HepG2 (cell line): ENCODE data around the gene GFOD1. TPM values are rescaled to one million over a fixed set of nuclear protein-coding genes. Genes with fewer than 3 reads are reported as not detected.

ENCODE experiments used
- ATAC-seq: fragments of 200-7000 bp; cut with Tn5 transposase; 3 replicates; pipeline ENCODE4 v1.9.1; 2020; ENCODE audit warnings: mild to moderate bottlenecking, moderate library complexity
- BruUV-seq: library from RNA; stranded (reverse); fragments of 400-500 nt; replicated peaks from 2 replicates; lab custom pipeline; 2021; lab: Mats Ljungman, UMichigan
- CTCF ChIA-PET: fragments of 300-600 bp; formaldehyde crosslinking; extraction: SDS; loops from one replicate; lab custom pipeline; 2021; ENCODE audit warnings: low total read pairs, inconsistent platforms, low intra/inter-chr PET ratio; lab: Yijun Ruan, JAX
- POLR2A ChIA-PET: fragments of 350-600 bp; sonication (Branson Sonifier 250); formaldehyde crosslinking; loops from one replicate; lab custom pipeline; 2020; ENCODE audit warnings: antibody characterized with exemption, inconsistent platforms; lab: Yijun Ruan, JAX
- DNase-seq: peaks from one replicate; pipeline ENCODE4 v3.0.0-alpha.2; 2015; ENCODE audit warnings: low spot score
- FAIRE-seq: peaks from 3 replicates; lab custom pipeline; 2011; peaks lifted over from hg19 to GRCh38; lab: Jason Lieb, UNC
- H2AFZ ChIP-seq: one replicate; pipeline ENCODE4 v1.6.1; 2011; ENCODE audit warnings: low read length, inconsistent platforms
- H3K27ac ChIP-seq: fragments of 300-600 bp; 3 replicates; pipeline ENCODE4 v1.8.0; 2011; ENCODE audit warnings: mixed run types, mild to moderate bottlenecking, mixed read lengths, low read length, inconsistent platforms; ENCODE audit not compliant: insufficient read depth; ENCODE audit errors: extremely low read length
- H3K27me3 ChIP-seq, 2 experiments: fragments of 200-600 bp in 1 of 2; 2 replicates in 1 of 2; 3 replicates in 1 of 2; pipeline versions ENCODE4 v1.6.0 to v1.8.0; 2011; ENCODE audit warnings: low read length in 2 of 2, mild to moderate bottlenecking in 2 of 2, moderate library complexity in 2 of 2, inconsistent platforms in 1 of 2; ENCODE audit not compliant: insufficient read depth in 2 of 2, control insufficient read depth in 1 of 2
- H3K36me3 ChIP-seq, 2 experiments: fragments of 200-600 bp in 1 of 2; replicated peaks in 1 of 2; 2 replicates in 1 of 2; 3 replicates in 1 of 2; pipeline versions ENCODE4 v1.5.1 to v1.8.0; 2011; ENCODE audit warnings: low read length in 2 of 2, inconsistent platforms in 1 of 2; ENCODE audit not compliant: insufficient read depth in 2 of 2, control insufficient read depth in 1 of 2
- H3K4me1 ChIP-seq: 2 replicates; pipeline ENCODE4 v1.5.1; 2012; ENCODE audit warnings: low read length, inconsistent platforms; ENCODE audit not compliant: insufficient read depth
- H3K4me2 ChIP-seq: 2 replicates; pipeline ENCODE4 v1.6.0; 2011; ENCODE audit warnings: low read depth, low read length, inconsistent platforms
- H3K4me3 ChIP-seq, 3 experiments: fragments of 200-600 bp in 1 of 3; sonication (generic), shearing (Covaris generic) in 1 of 3; replicated peaks in 1 of 3; 2 replicates each; pipeline ENCODE4 v1.5.1; 2011 to 2016; ENCODE audit warnings: low read length in 3 of 3, inconsistent platforms in 2 of 3, low read depth in 2 of 3, mild to moderate bottlenecking in 2 of 3, control low read depth in 1 of 3, mixed read lengths in 1 of 3; ENCODE audit not compliant: insufficient read depth in 1 of 3
- H3K79me2 ChIP-seq: one replicate; pipeline ENCODE4 v1.6.1; 2011; ENCODE audit warnings: low read length, inconsistent platforms; ENCODE audit not compliant: insufficient read depth
- H3K9ac ChIP-seq: 2 replicates; pipeline ENCODE4 v1.6.0; 2011; ENCODE audit warnings: mild to moderate bottlenecking, low read depth, low read length, inconsistent platforms; ENCODE audit not compliant: insufficient read depth
- H3K9me3 ChIP-seq: 2 replicates; pipeline ENCODE4 v1.5.1; 2012; ENCODE audit warnings: mild to moderate bottlenecking, low read length
- H4K20me1 ChIP-seq: 2 replicates; pipeline ENCODE4 v1.6.0; 2011; ENCODE audit warnings: inconsistent platforms, mild to moderate bottlenecking, low read length, moderate library complexity; ENCODE audit not compliant: insufficient read depth
- CREB1 ChIP-seq, 2 experiments: fragments of 450-650 bp in 1 of 2; IDR thresholded peaks; 2 replicates each; pipeline ENCODE4 v1.6.1; 2016 to 2017; ENCODE audit warnings: control low read depth in 1 of 2, mild to moderate bottlenecking in 1 of 2, missing compliant biosample characterization in 1 of 2, missing genetic modification characterization in 1 of 2
- HNF4G ChIP-seq, 2 experiments: sonication (generic) in 1 of 2; formaldehyde crosslinking in 1 of 2; IDR thresholded peaks; 2 replicates each; pipeline versions ENCODE4 v1.4.0 to v1.6.1; 2011 to 2020; ENCODE audit warnings: borderline replicate concordance in 2 of 2, low read depth in 2 of 2, mild to moderate bottlenecking in 2 of 2, low read length in 1 of 2, missing genetic modification reagents in 1 of 2, moderate library complexity in 1 of 2
- KMT2B ChIP-seq: IDR thresholded peaks from 2 replicates; pipeline ENCODE4 v1.6.1; 2016; ENCODE audit warnings: missing genetic modification reagents, missing compliant biosample characterization
- MAZ ChIP-seq, 2 experiments: sonication (generic) in 1 of 2; formaldehyde crosslinking in 1 of 2; IDR thresholded peaks; 2 replicates each; pipeline versions ENCODE4 v1.5.0 to v1.6.1; 2012 to 2020; ENCODE audit warnings: low read depth in 2 of 2, mild to moderate bottlenecking in 2 of 2, borderline replicate concordance in 1 of 2, improper control_type of control experiment in 1 of 2, low read length in 1 of 2, missing genetic modification reagents in 1 of 2, moderate library complexity in 1 of 2
- MIER2 ChIP-seq: IDR thresholded peaks from 2 replicates; pipeline ENCODE4 v1.6.1; 2016; ENCODE audit warnings: missing biosample characterization, missing genetic modification reagents
- PPARG ChIP-seq: conservative IDR thresholded peaks from 2 replicates; pipeline ENCODE4 v1.6.1; 2016; ENCODE audit warnings: missing biosample characterization, missing genetic modification reagents
- TEF ChIP-seq: sonication (generic); formaldehyde crosslinking; IDR thresholded peaks from 2 replicates; pipeline ENCODE4 v1.5.0; 2020; ENCODE audit warnings: missing genetic modification reagents
- ZNF567 ChIP-seq: sonication (generic); formaldehyde crosslinking; IDR thresholded peaks from 2 replicates; pipeline ENCODE4 v1.8.1; 2023; ENCODE audit warnings: mild to moderate bottlenecking, missing genetic modification reagents, borderline replicate concordance
- ZNF674 ChIP-seq: sonication (generic); formaldehyde crosslinking; IDR thresholded peaks from 2 replicates; pipeline ENCODE4 v1.5.0; 2020; ENCODE audit warnings: low read depth, mild to moderate bottlenecking, missing genetic modification reagents
- WGBS: methylation state at CpG from one replicate; pipeline ENCODE4 v1.1.6; 2017; ENCODE audit warnings: low lambda C conversion rate; 5-methylcytosine and 5-hydroxymethylcytosine counted together
- in situ Hi-C: cut with HindIII; loops from 2 replicates; pipeline ENCODE4 v1.10.0; 2017; ENCODE audit warnings: low pct_unique_long_range_greater_than_20kb; ENCODE audit not compliant: extremely low pct_ligation_motif_present
- intact Hi-C: fragments of 100-400 bp; cut with micrococcal nuclease; formaldehyde crosslinking; loops from one replicate; pipeline ENCODE4 v1.10.0; 2022; ENCODE audit not compliant: unreplicated experiment
- polyA plus RNA-seq, 8 experiments: library from polyadenylated mRNA; depleted of rRNA in 3 of 8; stranded (reverse) in 7 of 8; unstranded in 1 of 8; fragments of >200 nt; fragmentation: Illumina TruSeq in 4 of 8; extraction: Trizol in 4 of 8; gene quantifications; 2 replicates each; pipeline versions ENCODE4 v1.2.1 to v1.2.3, GENCODE V29; 2011 to 2016; ENCODE audit warnings: low read depth in 4 of 8, missing spikeins in 1 of 8, mixed read lengths in 1 of 8; ENCODE audit not compliant: insufficient read depth in 1 of 8
- total RNA-seq, 5 experiments: library from RNA; depleted of rRNA; stranded (reverse); fragments of >200 nt; fragmentation: Illumina TruSeq; extraction: Trizol; gene quantifications; 2 replicates each; pipeline ENCODE4 v1.2.3, GENCODE V29; 2016; ENCODE audit warnings: low read depth in 1 of 5

GFOD1 gene
- total and polyA plus RNA-seq, 2 of the 13 experiments (the other 11 are each of a cell fraction or from before 2014, with no cell fraction given): 1.9 to 6.4 TPM

- TF ChIP-seq ZNF674 (CRISPR knock-in tag) (no peak), MIER2 (CRISPR knock-in tag) (no peak), PPARG (CRISPR knock-in tag) (no peak), ZNF567 (no peak), KMT2B (CRISPR knock-in tag) (no peak), CREB1 (IDR thresholded peaks at IDR 0.05) (no peak), CREB1 (CRISPR knock-in tag; IDR thresholded peaks at IDR 0.05) (no peak), HNF4G (IDR thresholded peaks at IDR 0.05; ENCODE audit: borderline replicate concordance, low read depth, low read length) (no peak), HNF4G (CRISPR knock-in tag; IDR thresholded peaks at IDR 0.05; ENCODE audit: borderline replicate concordance, low read depth) (no peak), MAZ (IDR thresholded peaks at IDR 0.05; ENCODE audit: borderline replicate concordance, low read depth, low read length) (no peak), MAZ (CRISPR knock-in tag; IDR thresholded peaks at IDR 0.05; ENCODE audit: low read depth) (no peak), TEF (CRISPR knock-in tag) (no peak)
- H3K4me2 ChIP-seq: no peak overlapping the region
- intact Hi-C loops (no loop called here), in situ Hi-C loops (no loop called here)
- H3K4me3 ChIP-seq: no peak overlapping the region
- no peaks in the 10 kb centered on the region for H3K4me1 ChIP-seq
- H3K27me3 ChIP-seq: no peaks in the 10 kb centered on the region
- DNase-seq (no peak), FAIRE-seq (no peak), ATAC-seq (no peak)
- H3K36me3 ChIP-seq: peaks cover 21 to 75% of the 10 kb centered on the region in 2 experiments
- no peaks in the 10 kb centered on the region for H3K79me2 ChIP-seq
- H2AFZ ChIP-seq: no peak overlapping the region
- CTCF ChIA-PET: no interaction called here
- POLR2A ChIA-PET: no interaction called here
- 100% methylated on average over 2 of the region's 2 CpGs for WGBS
- no peak overlapping the region for H3K9ac ChIP-seq
- no peaks in the 10 kb centered on the region for H4K20me1 ChIP-seq
- BruUV-seq: no TSS peak
- no peak overlapping the region for H3K27ac ChIP-seq
- H3K9me3 ChIP-seq: no peaks in the 10 kb centered on the region
These were observed 168.6 kb downstream of the GFOD1 start for GRCh38 chr6:13318821-13319220.
